Stimulated activated CD4-positive, alpha-beta T cell treated with anti-CD3 and anti-CD28 coated beads, Interleukin-4, amount 100 ng/mL, for 4 hours (primary cell): ENCODE data around the gene FBRS.

Experiments
- DNase-seq, 2 experiments: peaks; one replicate each; pipeline ENCODE4 v3.0.0-alpha.2; 2020

FBRS gene

DNA sequence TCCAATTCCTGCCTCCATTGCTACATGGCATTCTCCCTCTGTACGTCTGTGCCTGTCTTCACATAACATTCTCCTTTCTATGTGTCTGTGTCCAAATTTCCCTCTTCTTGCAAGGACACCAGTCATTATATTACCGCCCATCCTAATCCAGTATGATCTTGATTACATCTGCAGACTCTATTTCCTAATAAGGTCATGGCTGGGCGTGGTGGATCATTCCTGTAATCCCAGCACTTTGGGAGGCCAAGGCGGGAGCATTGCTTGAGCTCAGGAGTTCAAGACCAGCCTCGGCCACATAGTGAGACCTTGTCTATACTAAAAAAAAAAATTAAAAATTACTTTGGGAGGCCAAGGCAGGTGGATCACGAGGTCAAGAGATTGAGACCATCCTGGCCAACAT is 12.5 kb upstream of the FBRS start:
- no peak for DNase-seq

DNA sequence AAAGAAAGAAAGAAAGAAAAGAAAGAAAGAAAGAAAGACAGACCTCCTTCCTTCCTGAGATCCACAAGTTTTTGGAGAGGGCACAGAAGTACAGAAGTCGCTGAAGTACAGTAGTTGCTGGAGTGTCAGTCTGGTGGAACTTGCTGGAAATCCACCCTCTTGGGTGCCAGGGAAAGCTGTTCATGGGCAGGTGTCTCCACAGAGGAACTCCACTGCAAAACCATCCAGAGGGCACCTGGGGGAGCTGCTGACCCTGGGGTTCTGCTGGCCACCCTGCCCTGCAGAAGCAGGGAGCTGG is 11.0 kb upstream of the FBRS start:
- no peak for DNase-seq

DNA sequence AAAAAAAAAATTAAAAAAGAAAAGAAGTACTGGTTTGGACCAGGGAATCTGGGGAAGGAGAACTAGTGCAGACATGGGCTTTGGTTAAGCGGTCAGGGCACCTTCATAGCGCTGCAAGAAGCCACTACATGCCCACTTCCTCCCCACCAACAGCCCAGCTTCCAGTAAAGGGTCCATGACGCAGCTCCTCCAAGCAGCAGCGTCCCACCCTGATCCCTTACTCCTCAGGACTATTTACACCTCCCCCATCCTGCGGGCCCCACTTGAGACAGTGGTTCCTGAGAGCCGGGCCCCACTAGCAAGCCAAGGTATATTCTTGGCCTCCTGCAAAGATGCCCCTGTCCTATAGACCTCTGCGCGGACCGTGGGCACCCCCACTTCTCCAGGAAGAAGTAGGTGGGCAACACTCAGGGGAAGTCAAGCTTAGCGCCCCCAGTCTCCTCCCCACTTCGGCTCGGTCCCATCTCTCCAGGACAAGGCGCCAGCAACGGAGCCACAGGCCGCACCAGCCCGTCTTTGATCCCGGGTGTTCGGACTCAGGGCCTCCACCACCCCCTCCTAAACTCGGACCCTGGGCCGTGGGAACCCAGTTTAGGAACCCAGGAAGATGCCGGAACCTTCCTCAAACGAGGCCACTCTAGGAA is 8.4 kb upstream of the FBRS start:
- no peak for DNase-seq

GRCh38 chr16:30650369-30651123 is 7.7 kb upstream of the FBRS start, which contains the start of gene PRR14:
Gene PRR14, plus strand, starts transcription at chr16:30650960. Its CDS starts 686 bp downstream, at chr16:30651646.
- peak; percentile 94 to 99 for DNase-seq

- DNase-seq: peak; percentile 73 to 75
Measured at GRCh38 chr16:30651124-30652004, 6.9 kb upstream of the FBRS start.

DNA sequence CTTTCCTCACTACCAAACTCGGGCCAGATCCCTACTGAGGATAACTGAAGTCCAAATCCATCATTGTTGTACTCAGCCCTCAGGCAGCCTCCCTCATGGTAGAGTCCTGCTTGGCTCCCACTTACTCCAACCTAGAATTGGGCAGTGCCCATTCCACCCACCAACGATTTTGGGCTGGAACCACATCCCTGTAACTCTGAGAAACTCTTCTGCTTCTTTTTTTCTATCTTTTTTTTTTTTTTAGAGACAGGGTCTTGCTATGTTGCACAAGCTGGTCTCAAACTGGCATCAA is 6.3 kb upstream of the FBRS start:
- DNase-seq: no peak

DNA sequence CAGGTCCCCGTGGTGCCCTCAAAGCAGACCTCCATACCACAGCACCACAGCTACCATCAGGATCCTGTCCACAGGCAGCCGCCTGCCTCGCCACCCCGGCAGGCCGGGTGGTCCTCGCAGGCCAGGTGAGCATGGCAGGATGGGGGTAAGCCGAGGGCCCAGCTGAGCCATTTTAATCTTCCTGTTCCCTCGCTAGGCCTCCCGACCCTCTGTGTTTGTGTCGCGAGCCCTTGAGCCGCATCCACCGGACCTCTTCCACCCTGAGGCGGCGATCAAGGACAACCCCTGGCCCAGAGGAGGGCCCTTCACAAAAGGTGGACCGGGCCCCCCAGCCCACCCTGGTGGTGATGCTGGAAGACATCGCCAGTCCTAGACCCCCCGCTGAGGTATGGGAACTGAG is 5.5 kb upstream of the FBRS start:
- DNase-seq: no peak

DNA sequence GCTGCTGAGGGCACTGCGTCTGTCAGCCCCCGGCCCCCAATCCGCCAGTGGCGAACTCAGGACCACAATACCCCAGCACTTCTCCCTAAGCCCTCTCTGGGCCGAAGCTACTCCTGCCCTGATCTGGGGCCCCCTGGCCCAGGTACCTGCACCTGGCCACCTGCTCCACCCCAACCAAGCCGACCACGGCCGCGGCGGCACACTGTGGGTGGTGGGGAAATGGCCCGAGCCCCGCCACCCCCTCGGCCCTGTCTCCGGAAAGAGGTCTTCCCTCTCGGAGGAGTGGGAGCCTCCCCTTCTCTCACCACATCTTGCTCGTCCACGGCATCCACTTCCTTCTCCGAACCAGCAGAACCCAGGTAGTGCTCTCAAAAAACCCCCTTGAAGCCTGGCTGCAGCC is 3.4 kb upstream of the FBRS start:
- DNase-seq: no peak

DNA sequence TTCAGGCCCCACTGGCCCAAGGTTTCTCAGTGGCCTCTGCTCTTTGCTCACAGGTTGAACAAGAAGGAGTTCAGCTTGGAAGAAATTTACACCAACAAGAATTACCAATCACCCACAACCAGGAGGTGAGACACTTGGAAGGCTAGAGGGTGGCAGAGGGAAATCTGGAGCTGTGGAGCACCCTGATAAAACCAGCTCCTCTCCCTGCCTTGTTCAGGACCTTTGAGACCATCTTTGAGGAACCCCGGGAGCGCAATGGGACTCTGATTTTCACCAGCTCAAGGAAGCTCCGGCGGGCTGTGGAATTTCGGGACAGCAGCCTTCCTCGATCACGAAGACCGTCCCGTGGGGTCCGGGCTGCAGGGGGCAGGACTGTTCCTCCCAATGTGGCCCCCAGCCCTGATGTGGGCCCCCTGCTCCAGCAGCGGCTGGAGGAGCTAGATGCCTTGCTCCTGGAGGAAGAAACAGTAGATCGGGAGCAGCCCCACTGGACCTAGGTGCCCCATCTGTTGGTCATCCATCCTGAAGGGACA is 2.4 kb upstream of the FBRS start:
- DNase-seq: no peak

- no peak for DNase-seq
Measured at GRCh38 chr16:30656388-30656787, 1.8 kb upstream of the FBRS start.

GRCh38 chr16:30656974-30657865 is 1.0 kb upstream of the FBRS start:
- DNase-seq: no peak

DNA sequence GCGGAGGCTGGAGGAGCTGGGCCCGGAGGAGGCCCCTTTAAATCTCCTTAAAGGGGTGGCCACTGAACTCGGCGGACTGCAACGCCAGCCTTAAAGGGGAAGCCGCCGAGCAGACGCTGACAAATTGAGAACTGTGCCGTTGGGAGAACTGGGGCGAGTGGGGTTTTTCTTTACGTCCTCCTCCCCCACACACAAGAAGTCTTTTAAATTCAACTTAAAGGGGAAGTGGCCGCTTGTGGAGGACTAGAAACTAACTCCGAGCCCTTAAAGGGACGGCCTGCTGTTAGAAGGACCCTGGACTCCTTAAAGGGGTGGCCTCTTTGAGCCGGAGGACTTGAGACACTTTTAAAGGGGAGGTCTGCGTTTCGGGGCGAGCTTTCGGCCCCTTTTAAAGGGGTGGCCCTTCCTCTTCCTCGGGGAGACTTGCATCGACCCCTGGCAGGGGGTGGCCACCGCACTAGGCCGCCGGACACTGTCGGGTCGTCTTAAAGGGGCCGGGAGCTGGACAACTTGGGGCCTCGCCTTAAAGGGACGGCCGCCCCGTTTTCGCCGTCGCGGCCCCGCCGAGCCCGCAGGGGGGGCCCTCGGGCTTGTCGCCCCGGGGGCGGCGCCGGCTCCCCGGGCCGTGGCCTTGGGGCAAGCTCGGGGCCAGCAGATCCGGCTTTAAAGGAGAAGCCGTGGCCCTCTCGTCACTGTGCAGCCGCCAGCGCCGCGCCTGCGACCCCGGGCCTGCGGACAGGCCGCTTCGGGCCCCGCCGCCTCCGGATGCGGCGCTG is 688 bp downstream of the FBRS start:
- peak; percentile 60 to 96 for DNase-seq

GRCh38 chr16:30659507-30660423 is 1.5 kb downstream of the FBRS start:
- peak; percentile 55 to 56 for DNase-seq

DNA sequence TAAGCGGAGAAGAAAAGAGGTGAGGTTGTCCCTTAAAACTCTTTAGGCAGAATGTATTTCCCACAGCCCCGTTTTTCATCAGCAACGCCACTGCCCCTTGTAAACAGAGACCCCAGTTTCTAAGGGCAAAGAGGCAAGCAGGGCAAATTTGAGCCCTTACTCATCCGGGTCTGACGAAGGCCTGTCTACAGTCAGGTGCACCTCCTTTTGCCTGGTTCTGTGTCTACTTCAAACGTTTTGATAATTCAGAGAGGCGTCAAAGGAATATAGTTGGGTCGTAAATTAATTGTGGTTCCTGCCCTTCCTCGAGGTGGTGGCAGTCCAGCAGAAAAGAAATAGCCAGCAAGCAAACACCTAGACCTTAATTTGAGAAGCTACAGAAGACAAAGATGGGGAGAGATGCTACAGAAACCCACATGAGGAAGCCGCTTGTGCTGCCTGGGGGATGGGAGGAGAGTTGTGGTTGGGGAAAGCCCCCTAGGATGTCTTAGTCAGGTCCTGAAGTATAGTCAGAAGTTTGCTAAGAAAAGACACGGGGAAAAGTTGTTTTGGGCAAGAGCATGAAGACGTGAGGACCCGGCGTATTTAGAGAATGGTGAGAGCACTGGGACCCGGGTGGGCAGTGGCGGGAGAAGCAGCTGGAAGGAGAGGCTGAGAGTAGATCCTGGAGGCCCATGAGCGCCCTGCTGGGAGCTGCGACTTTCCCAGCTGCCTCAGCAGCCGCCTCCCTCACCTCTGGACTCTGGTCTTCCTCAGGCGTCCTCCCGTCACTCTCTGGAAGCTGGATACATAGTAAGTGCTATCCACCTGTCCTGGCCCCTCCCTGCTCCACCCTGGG is 2.4 kb downstream of the FBRS start:
- peak; percentile 61 to 86 for DNase-seq

DNA sequence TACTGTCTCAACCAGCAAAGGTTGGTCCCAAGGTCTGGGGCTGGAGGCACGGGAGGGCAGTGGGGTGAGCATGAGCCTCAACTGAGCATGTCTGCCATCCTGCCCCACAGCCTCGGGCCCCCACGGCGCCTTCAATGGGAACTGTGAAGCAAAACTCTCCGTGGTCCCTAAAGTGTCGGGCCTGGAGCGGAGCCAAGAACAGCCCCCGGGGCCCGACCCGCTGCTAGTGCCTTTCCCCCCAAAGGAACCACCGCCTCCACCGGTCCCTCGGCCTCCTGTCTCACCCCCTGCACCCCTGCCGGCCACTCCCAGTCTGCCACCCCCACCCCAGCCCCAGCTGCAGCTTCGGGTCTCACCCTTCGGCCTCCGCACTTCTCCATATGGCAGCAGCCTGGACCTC is 4.2 kb downstream of the FBRS start:
- no peak for DNase-seq

DNA sequence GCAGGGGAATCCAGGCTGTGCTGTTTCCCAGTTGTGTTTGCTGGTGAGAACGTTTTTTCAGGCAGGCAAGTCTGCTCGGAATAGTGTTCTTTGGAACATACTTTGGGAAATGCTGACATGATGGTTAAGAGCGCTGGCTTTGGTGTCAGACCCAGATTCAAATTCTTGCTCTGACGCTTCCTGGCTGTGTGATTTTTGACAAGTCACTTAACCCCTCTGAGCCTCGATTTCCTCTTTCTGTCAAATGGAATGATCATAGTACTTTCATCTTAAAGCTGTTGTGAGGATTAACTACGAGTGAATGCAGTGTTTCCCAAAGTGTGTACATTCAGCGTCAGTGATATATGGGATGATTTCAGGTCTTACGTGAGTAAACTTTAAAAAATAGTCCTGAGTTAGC is 4.8 kb downstream of the FBRS start:
- DNase-seq: no peak

GRCh38 chr16:30663820-30664219 is 5.6 kb downstream of the FBRS start:
- DNase-seq: no peak

GRCh38 chr16:30664616-30665109 is 6.4 kb downstream of the FBRS start:
- no peak for DNase-seq

DNA sequence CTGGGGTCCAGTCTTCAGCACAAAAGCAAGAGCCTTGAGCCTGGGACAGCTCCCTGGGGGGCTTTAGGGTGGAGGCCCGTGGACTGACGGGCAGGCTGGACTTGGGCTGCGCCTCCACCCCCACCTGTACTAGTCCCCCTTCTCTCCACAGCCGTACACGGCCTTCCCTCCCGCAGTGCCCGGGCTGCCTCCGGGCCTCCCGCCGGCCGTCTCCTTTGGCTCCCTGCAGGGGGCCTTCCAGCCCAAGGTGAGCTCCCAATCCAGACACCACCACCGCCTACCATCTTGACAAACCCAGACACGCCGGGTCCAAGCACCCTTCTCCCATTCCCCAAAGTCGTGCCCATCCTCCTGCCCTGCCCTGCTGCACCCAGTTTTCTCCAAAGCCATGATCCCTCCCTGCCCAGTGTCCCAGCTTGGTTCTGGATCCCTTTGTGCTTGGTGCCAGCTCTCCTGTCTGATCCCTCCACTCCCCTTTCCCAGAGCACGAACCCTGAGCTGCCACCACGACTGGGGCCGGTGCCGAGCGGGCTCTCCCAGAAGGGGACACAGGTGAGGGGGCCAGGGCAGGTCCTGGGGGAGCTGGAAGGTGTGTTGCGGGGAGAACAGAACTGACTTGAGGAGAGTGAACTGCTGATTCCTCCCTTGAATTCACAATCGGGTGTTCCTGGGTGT is 7.1 kb downstream of the FBRS start:
- no peak for DNase-seq
